LNCAP (cell line): ENCODE data around the gene OTX2.

Source experiments
- CTCF ChIP-seq: fragments of 450-650 bp; IDR thresholded peaks from 2 replicates; pipeline ENCODE4 v1.5.1; 2017; ENCODE audit warnings: mild to moderate bottlenecking

Gene OTX2

DNA sequence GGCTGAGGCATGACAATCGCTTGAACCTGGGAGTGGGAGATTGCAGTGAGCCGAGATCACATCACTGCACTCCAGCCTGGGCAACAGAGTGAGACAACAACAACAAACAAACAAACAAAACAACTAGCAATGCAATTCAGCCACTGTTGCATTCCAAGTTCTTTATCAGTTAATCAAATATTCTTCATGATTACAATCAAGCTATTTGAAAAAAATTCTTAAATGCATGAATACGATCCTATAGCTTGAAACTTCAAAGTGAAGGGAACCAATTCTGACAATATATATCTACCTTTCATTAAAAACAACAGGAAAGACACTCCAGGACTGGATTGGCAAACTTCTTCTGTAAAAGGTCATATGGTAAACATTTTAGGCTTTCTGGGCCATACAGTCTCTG lies 31.3 kb upstream of the OTX2 start:
- no peak for TF ChIP-seq CTCF

DNA sequence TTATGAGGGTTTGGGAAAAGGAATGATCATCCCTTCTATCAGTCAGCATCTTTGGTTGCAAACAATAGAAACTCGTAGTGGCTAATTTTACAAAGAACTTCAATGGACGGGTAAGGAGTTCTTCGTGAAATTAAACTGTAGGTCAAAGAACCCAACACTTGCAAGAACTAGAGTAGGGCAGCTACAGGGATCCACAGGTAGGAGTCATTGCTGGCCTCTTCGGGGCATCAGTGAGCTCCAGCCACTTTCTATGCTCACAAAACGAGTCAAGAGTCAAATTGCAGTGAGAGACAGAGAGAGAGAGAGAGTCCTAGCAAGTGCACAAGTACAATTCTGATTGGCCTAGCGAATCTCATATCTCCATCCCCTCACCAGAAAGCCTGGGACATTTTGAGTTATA lies 29.9 kb upstream of the OTX2 start:
- no peak for TF ChIP-seq CTCF

GRCh38 chr14:56829151-56829550 lies 18.9 kb upstream of the OTX2 start:
- TF ChIP-seq CTCF, result no peak

- no peak for TF ChIP-seq CTCF
Observed at GRCh38 chr14:56826214-56826613, 15.9 kb upstream of the OTX2 start.

DNA sequence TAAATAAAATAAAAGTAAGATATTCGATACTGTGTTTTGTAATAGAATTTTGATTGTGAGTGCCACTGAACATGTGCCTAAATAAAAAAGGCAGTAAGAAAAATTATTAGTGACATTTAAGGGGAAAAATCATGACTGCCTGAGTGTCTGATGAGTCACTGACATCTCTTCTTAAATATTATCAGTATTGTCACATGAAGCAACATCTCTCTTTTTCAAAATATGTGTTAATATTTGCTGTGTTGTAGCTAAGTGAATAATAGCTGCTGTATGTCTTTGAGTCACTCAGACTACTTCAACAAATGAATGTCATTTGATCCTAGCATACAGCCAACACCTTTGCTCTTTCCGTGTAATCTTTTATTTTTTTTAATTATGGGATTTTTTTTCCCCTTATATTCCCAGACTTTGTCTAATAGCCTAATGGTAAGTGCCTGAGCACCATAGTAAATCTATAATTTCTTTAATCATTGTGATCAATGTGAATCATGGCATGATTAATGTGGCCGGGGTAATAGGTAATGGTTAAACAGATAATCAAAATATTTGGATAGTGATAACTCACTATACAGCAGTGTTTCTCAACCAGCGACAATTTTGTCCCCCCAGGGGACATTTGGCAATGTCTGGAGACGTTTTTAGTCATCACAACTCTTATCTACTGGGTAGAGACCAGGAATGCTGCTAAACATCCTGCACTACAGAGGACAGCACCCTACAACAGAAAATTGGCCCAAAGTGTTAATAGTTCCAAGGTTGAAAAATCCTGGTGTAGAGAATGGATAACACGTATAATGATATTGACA lies 11.7 kb upstream of the OTX2 start:
- no peak for TF ChIP-seq CTCF

- TF ChIP-seq CTCF, result no peak
Observed at GRCh38 chr14:56821177-56821576, 10.9 kb upstream of the OTX2 start.

DNA sequence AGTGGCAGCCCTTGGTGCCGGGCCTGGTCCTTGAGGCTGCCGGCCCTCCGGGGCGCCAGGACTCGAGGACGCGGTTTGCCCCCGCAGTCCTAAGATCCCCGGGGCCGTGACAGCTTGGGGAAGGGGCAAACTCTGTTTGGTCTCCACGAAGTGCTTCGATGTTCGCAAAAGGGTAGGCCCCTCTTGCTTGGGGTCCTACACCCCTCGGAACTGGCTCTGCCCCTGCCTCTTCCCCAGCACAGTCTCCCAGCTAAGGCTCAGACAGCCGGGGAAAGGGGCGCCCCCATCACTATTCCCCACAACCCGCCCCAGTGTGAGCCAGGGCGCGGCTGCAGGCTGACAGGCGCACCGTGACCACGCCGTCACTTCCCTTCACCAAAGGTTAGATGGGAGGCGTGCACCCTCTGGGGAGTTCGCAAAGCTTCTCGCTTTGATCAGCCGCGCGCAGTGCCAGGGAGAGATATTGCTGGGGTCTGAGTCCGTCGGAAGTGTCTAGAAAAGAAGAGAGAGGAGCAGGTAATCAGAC lies 7.2 kb upstream of the OTX2 start:
- TF ChIP-seq CTCF, result no peak
